ENCODE results near the gene COA7. TPM values are rescaled to one million over a fixed set of nuclear protein-coding genes. Genes with fewer than 3 reads are reported as not detected.

COA7 gene
- total RNA-seq, 4 donors from 2014 or later: 18.7 to 22.3 (median 20.1) TPM

DNA sequence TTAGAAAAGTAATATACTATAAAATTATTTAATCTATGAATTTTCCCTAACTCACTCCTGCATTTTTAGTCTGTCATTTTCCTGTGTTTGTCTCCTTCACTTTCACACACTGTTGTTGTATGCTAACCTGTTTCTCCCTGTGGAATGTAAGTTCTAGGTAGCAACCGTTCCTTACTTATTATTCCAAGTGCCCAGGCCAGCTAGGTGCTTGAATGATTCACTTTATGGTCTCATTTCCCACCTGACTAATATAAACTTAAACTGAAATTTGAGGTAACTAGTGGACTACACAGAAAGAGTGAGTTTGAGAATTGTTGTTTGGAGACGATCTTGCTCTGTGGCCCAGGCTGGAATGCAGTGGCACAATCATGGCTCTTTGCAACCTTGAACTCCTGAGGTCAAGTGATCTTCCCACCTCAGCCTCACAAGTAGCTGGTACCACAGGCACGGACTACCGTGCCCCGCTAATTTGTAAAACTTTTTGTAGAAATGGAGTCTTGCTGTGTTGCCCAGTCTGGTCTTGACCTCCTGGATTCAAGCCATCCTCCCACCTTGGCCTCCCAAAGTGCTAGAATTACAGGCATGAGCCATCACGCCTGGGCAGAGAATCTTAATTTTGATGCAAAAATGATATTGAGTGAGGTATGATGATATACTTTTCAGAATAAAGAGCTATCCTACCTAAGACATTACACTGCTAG is 30.0 kb upstream of the COA7 start:
- H3K27ac ChIP-seq: peak overlapping the region; percentile 90 to 96 (median 94)
- H3K9me3 ChIP-seq: no peaks in the 10 kb centered on the region
- no peaks in the 10 kb centered on the region for H3K36me3 ChIP-seq
- intact Hi-C loops (cut with DNase I; ENCODE audit: low total_unique reads): loop anchor here (2.0 to 10.0 kb wide), 2 partner anchors 49 to 853 kb away; partner anchors contain the start of gene NRDC
- peaks cover 26 to 34% of the 10 kb centered on the region in 2 donors for H3K4me1 ChIP-seq
- no peaks in the 10 kb centered on the region for H3K27me3 ChIP-seq
- peak overlapping the region; percentile 75 to 90 (median 78) for H3K4me3 ChIP-seq
- in situ Hi-C loops (cut with MboI; ENCODE audit: low sequenced_read_pairs in 4 of 4): no loop called here
- DNase-seq (no peak), ATAC-seq (no peak)
- TF ChIP-seq, protein P1, sequence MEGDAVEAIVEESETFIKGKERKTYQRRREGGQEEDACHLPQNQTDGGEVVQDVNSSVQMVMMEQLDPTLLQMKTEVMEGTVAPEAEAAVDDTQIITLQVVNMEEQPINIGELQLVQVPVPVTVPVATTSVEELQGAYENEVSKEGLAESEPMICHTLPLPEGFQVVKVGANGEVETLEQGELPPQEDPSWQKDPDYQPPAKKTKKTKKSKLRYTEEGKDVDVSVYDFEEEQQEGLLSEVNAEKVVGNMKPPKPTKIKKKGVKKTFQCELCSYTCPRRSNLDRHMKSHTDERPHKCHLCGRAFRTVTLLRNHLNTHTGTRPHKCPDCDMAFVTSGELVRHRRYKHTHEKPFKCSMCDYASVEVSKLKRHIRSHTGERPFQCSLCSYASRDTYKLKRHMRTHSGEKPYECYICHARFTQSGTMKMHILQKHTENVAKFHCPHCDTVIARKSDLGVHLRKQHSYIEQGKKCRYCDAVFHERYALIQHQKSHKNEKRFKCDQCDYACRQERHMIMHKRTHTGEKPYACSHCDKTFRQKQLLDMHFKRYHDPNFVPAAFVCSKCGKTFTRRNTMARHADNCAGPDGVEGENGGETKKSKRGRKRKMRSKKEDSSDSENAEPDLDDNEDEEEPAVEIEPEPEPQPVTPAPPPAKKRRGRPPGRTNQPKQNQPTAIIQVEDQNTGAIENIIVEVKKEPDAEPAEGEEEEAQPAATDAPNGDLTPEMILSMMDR (IDR thresholded peaks at IDR 0.05 in 4 of 5, conservative IDR thresholded peaks at IDR 0.05 in 1 of 5): no peak
- TF ChIP-seq POLR2A (IDR thresholded peaks at IDR 0.05): no peak

DNA sequence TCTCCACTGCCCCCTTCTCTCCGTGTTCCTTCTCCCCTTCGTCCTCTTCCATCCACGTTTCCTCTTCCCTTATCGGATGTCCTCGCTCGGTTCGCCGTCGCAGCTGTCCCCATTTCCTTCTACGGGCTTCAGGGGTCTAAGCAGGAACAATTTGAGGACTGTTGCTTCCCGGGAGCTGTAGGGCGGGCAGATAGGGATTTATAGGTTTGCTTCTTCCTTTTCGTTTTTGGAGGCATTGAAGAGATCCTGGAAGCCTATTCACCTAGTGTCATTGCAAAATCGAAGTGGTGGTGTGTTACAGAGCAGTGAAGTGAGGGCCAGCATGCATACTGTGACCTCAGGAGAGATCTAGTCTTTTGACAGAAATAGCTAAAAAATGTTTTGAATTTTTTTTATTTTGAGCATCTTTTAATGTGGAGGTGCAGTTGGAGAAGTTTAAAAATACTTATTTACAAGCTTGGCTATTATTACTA is 29.0 kb upstream of the COA7 start:
- H3K4me3 ChIP-seq: peak overlapping the region; percentile 75 to 90 (median 78)
- peaks cover 26 to 32% of the 10 kb centered on the region in 2 donors for H3K4me1 ChIP-seq
- in situ Hi-C loops (cut with MboI; ENCODE audit: low sequenced_read_pairs in 4 of 4) (no loop called here), intact Hi-C loops (cut with DNase I; ENCODE audit: low total_unique reads) (loop anchor here (2.0 to 10.0 kb wide), 2 partner anchors 48 to 852 kb away; partner anchors contain the start of gene NRDC)
- no peak for TF ChIP-seq POLR2A (IDR thresholded peaks at IDR 0.05)
- TF ChIP-seq, protein P1 (IDR thresholded peaks at IDR 0.05 in 4 of 5, conservative IDR thresholded peaks at IDR 0.05 in 1 of 5): no peak
- no peak for DNase-seq
- H3K36me3 ChIP-seq: no peaks in the 10 kb centered on the region
- H3K9me3 ChIP-seq: no peaks in the 10 kb centered on the region
- ATAC-seq: peak; percentile 59 to 65
- peak overlapping the region; percentile 90 to 96 (median 94) for H3K27ac ChIP-seq
- no peaks in the 10 kb centered on the region for H3K27me3 ChIP-seq

DNA sequence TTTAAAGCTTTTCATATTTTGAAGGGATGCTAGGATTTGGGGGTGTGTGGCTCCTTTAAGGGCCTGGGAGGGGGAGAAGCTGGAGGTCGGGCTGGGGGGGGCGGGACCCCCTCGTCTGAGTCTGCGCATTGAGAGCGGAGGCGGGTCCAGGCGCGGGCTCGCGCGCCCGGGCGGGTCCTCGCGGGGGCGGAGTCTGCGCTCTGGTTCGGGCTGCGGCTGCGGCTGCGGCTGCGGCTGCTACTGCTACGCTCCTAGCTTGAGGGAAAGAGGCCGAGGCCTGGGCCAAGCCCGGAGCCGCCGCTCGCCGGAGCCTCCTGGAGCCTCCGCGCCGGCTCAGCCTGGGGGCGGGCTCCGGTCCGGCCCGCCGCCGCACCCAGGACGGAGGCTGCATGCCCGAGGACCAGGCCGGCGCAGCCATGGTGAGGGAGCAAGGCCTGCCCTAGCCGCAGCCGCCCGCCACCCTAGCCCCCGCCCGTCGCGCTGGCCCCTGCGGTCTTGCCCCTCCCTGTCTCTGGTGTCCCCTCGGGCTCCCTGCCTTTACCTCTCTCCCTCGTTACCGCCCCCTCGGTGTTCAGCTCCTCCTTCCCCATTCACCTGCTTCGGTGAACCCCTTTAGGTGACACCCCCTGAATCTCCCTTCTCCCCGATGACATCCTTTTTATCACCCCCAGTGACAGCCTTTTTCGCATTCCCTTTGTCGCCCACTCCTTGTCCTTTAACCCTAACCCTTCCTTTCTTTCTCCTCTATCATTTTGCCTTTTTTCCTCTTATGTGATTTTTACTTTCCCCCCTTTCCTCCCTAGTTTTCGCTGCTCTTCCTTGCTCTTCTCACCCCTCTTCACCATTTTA is 28.3 kb upstream of the COA7 start, which contains the start of gene ZYG11B:
ZYG11B (plus strand) TSS at position 189 of the 849 bp plus-strand sequence; CDS start at position 390, 201 bp downstream.
- H3K9me3 ChIP-seq: no peaks in the 10 kb centered on the region
- in situ Hi-C loops (cut with MboI; ENCODE audit: low sequenced_read_pairs in 4 of 4) (no loop called here), intact Hi-C loops (cut with DNase I; ENCODE audit: low total_unique reads) (loop anchor here (1.0 to 10.0 kb wide), 3 partner anchors 19 to 852 kb away; partner anchors contain the start of gene NRDC)
- H3K27me3 ChIP-seq: no peaks in the 10 kb centered on the region
- TF ChIP-seq, protein P1 (IDR thresholded peaks at IDR 0.05 in 4 of 5, conservative IDR thresholded peaks at IDR 0.05 in 1 of 5): no peak
- TF ChIP-seq POLR2A (IDR thresholded peaks at IDR 0.05): peak; percentile 89 to 91
- no peaks in the 10 kb centered on the region for H3K36me3 ChIP-seq
- peak within 1 kb of the TSS; percentile 90 to 96 (median 94) for H3K27ac ChIP-seq
- ATAC-seq: peak; percentile 87 to 89
- DNase-seq: peak; percentile 83 to 88
- peak within 1 kb of the TSS; percentile 75 to 90 (median 78) for H3K4me3 ChIP-seq
- H3K4me1 ChIP-seq: peaks cover 26 to 32% of the 10 kb centered on the region in 2 donors

DNA sequence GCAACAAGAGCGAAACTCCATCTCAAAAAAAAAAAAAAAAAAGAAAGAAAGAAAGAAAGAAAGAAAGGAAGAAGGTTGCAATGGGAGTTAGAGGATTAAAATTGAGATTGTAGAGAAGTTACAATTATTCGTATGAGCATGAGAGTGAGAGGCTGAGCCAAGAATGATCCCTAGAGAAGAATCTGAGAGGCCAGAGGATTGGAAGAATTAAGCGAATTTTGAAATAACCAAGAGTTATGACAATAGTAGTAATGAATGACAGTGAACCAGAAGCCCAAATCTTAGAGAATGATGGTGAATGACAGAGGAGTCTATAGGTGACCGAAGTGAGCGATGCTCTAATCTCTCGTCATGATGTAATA is 27.7 kb upstream of the COA7 start:
- H3K27ac ChIP-seq: peak overlapping the region; percentile 90 to 96 (median 94)
- no peaks in the 10 kb centered on the region for H3K36me3 ChIP-seq
- peak overlapping the region; percentile 60 to 90 (median 78) for H3K4me3 ChIP-seq
- no peaks in the 10 kb centered on the region for H3K9me3 ChIP-seq
- in situ Hi-C loops (cut with MboI; ENCODE audit: low sequenced_read_pairs in 4 of 4): no loop called here
- DNase-seq: no peak
- no peak for TF ChIP-seq POLR2A (IDR thresholded peaks at IDR 0.05)
- TF ChIP-seq, protein P1 (IDR thresholded peaks at IDR 0.05 in 4 of 5, conservative IDR thresholded peaks at IDR 0.05 in 1 of 5): no peak
- peak in 1 of 2 donors; percentile 3 for ATAC-seq
- peaks cover 26 to 32% of the 10 kb centered on the region in 2 donors for H3K4me1 ChIP-seq
- intact Hi-C loops (cut with DNase I; ENCODE audit: low total_unique reads): loop anchor here (1.0 to 10.0 kb wide), 3 partner anchors 19 to 851 kb away; partner anchors contain the start of gene NRDC
- H3K27me3 ChIP-seq: no peaks in the 10 kb centered on the region

All from gastrocnemius medialis (tissue), 4 donors.